H1 (cell line): ENCODE measurements around the gene PNPLA1.

Source experiments
- CHD2 ChIP-seq: IDR thresholded peaks from 2 replicates; pipeline ENCODE4 v1.6.1; 2012; ENCODE audit warnings: low read length, improper control_type of control experiment
- POLR2A ChIP-seq, 2 experiments: IDR thresholded peaks; 1 replicate in 1 of 2; 2 replicates in 1 of 2; pipeline ENCODE4 v1.6.1; 2011; ENCODE audit warnings: low read depth in 2 of 2, low read length in 2 of 2, mild to moderate bottlenecking in 2 of 2; ENCODE audit errors: control extremely low read depth in 1 of 2
- POLR2AphosphoS5 ChIP-seq: IDR thresholded peaks from 2 replicates; pipeline ENCODE4 v1.6.1; 2011; ENCODE audit warnings: low read depth, low read length
- SAP30 ChIP-seq: fragments of 300-600 bp; sonication (generic); IDR thresholded peaks from 2 replicates; pipeline ENCODE4 v1.7.1; 2012; ENCODE audit warnings: low read length, moderate library complexity, mild to moderate bottlenecking, inconsistent platforms; ENCODE audit not compliant: insufficient read depth, insufficient replicate concordance
- TF ChIP-seq, protein P1 (sequence below): IDR thresholded peaks from 2 replicates; pipeline ENCODE4 v1.6.1; 2012; ENCODE audit warnings: inconsistent platforms
- TF ChIP-seq, protein P2 (sequence below), 3 experiments: IDR thresholded peaks; 1 replicate in 2 of 3; 2 replicates in 1 of 3; pipeline versions ENCODE4 v1.5.1 to v1.6.1; 2011; ENCODE audit warnings: low read length in 3 of 3, mild to moderate bottlenecking in 3 of 3, inconsistent platforms in 2 of 3, low read depth in 1 of 3, moderate library complexity in 1 of 3; ENCODE audit not compliant: insufficient read depth in 1 of 3; ENCODE audit errors: control extremely low read depth in 1 of 3

DNA sequence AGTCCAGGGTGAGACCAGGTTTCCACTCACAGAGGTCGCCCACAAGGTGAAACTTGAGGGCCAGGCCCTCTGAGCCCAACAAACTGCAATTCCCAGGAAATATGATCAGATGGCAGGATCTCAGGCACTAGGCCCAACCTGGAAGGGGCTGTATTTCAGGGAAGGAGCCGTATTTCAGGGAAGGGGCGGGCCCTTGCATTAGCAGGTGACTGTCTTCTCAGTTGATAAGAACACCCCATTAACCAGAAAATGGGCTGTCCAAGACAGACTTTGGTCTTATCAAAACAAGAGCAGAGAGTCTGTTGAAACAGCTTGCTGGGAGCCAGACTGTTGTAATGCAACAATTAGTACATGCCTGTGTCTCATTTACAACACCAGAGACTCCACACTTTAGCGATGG is 77.8 kb downstream of the PNPLA1 start:
- TF ChIP-seq, protein P1, sequence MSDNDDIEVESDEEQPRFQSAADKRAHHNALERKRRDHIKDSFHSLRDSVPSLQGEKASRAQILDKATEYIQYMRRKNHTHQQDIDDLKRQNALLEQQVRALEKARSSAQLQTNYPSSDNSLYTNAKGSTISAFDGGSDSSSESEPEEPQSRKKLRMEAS: no peak
- TF ChIP-seq CHD2: no peak
- TF ChIP-seq SAP30: no peak
- TF ChIP-seq, protein P2, sequence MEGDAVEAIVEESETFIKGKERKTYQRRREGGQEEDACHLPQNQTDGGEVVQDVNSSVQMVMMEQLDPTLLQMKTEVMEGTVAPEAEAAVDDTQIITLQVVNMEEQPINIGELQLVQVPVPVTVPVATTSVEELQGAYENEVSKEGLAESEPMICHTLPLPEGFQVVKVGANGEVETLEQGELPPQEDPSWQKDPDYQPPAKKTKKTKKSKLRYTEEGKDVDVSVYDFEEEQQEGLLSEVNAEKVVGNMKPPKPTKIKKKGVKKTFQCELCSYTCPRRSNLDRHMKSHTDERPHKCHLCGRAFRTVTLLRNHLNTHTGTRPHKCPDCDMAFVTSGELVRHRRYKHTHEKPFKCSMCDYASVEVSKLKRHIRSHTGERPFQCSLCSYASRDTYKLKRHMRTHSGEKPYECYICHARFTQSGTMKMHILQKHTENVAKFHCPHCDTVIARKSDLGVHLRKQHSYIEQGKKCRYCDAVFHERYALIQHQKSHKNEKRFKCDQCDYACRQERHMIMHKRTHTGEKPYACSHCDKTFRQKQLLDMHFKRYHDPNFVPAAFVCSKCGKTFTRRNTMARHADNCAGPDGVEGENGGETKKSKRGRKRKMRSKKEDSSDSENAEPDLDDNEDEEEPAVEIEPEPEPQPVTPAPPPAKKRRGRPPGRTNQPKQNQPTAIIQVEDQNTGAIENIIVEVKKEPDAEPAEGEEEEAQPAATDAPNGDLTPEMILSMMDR (IDR thresholded peaks at IDR 0.05; ENCODE audit: control extremely low read depth in 1 of 3, insufficient read depth in 1 of 3, low read depth in 1 of 3, low read length in 3 of 3): no peak
- no peak for TF ChIP-seq POLR2A (IDR thresholded peaks at IDR 0.05; ENCODE audit: control extremely low read depth in 1 of 2, low read depth in 2 of 2, low read length in 2 of 2)
- no peak for TF ChIP-seq POLR2AphosphoS5
